ENCODE measurements around the gene ANXA4. TPM values are rescaled to one million over a fixed set of nuclear protein-coding genes. Genes with fewer than 3 reads are reported as not detected.

ANXA4 gene
- total RNA-seq, 1 donor from 2014 or later, result 63.6 TPM

DNA sequence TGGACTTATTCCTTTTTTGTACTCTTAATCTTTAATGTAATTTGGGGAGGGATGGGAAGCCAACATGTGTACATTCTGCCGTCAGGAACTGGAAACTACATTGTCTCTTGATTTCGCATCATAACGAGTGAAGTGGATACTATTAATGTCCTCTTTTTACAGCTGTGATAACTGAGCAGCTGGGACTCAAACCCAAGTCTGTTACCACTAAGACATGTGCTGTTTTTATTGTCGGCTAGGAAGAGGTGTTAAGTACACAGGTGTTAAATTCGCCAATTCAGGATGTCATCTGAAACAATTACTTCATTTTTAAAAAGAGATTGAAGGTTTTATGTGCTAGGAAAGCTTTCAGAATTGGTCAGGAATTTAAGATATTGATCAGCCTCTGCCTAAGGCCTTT is 94.4 kb downstream of the ANXA4 start:
- TF ChIP-seq POLR2AphosphoS5 (IDR thresholded peaks at IDR 0.05; ENCODE audit: insufficient read depth in 1 of 2, low read depth in 1 of 2), result no peak
- TF ChIP-seq CTCF (IDR thresholded peaks at IDR 0.05), result no peak
- no peak for TF ChIP-seq POLR2A (IDR thresholded peaks at IDR 0.05)
- Histone ChIP-seq H3K27ac (no peak overlapping the region), H3K9me3 (no peaks in the 10 kb centered on the region), H3K4me3 (no peak overlapping the region), H3K4me1 (peaks cover 38% of the 10 kb centered on the region), H3K36me3 (no peaks in the 10 kb centered on the region), H3K27me3 (no peaks in the 10 kb centered on the region)
- DNase-seq (ENCODE audit: extremely low spot score in 2 of 2), result no peak
- intact Hi-C loops (cut with DNase I), result no loop called here

DNA sequence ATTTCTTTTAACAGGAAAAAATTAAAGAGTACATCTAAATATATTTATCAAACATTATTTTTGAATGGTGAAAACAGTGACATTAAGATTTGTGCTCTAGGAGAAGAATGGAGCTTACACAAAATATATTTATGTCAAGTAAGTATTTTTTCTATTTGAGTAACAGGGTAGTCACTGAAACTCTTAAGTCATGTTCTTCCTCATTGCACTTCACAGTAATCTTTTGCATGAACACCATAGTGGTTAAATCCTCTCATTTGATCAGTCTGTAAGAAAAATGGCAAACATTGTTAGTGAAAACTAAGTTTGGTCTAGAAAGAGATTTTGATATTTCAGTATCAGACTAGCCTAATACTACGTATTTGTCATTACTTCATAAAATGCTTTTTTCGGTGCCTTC is 95.6 kb downstream of the ANXA4 start:
- intact Hi-C loops (cut with DNase I), result no loop called here
- peaks cover 26% of the 10 kb centered on the region for H3K4me1 ChIP-seq
- no peak for TF ChIP-seq POLR2AphosphoS5 (IDR thresholded peaks at IDR 0.05; ENCODE audit: insufficient read depth in 1 of 2, low read depth in 1 of 2)
- TF ChIP-seq CTCF (IDR thresholded peaks at IDR 0.05), result no peak
- TF ChIP-seq POLR2A (IDR thresholded peaks at IDR 0.05), result no peak
- H3K9me3 ChIP-seq, result no peaks in the 10 kb centered on the region
- H3K27me3 ChIP-seq, result no peaks in the 10 kb centered on the region
- no peaks in the 10 kb centered on the region for H3K36me3 ChIP-seq
- no peak overlapping the region for H3K27ac ChIP-seq
- no peak overlapping the region for H3K4me3 ChIP-seq
- no peak for DNase-seq (ENCODE audit: extremely low spot score in 2 of 2)

- intact Hi-C loops (cut with DNase I), result no loop called here
- H3K36me3 ChIP-seq, result peaks cover 0 to 9% of the 10 kb centered on the region in 2 donors
- TF ChIP-seq CTCF (IDR thresholded peaks at IDR 0.05) (no peak), POLR2A (IDR thresholded peaks at IDR 0.05) (no peak), POLR2AphosphoS5 (IDR thresholded peaks at IDR 0.05; ENCODE audit: insufficient read depth in 1 of 2, low read depth in 1 of 2) (no peak)
- H3K27ac ChIP-seq, result no peak overlapping the region
- no peak for DNase-seq (ENCODE audit: extremely low spot score in 2 of 2)
- no peak overlapping the region for H3K4me3 ChIP-seq
- H3K9me3 ChIP-seq, result no peaks in the 10 kb centered on the region
- H3K27me3 ChIP-seq, result no peaks in the 10 kb centered on the region
- H3K4me1 ChIP-seq, result no peaks in the 10 kb centered on the region
Observed at GRCh38 chr2:69843993-69844392, 102.1 kb downstream of the ANXA4 start.

DNA sequence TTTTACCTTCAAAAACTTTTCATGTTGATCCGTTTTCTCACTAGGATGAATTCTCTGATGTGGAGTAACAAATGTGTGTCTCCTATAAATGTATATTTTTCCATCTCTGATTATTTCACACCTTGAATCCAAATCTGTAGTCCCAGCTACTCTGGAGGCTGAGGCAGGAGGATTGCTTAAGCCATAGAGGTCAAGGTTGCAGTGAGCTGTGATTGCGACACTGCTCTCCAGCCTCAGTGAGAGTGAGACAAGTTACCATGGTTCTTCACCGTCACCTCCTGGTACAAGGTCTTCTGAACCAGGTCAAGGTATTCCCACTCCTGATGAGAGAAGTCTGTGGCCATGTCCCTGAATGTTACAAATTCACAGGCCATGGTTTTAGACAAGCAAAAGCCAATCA is 102.6 kb downstream of the ANXA4 start:
- no peaks in the 10 kb centered on the region for H3K9me3 ChIP-seq
- intact Hi-C loops (cut with DNase I), result no loop called here
- no peak for DNase-seq (ENCODE audit: extremely low spot score in 2 of 2)
- no peak overlapping the region for H3K4me3 ChIP-seq
- peaks cover 0 to 9% of the 10 kb centered on the region in 2 donors for H3K36me3 ChIP-seq
- H3K4me1 ChIP-seq, result no peaks in the 10 kb centered on the region
- TF ChIP-seq POLR2AphosphoS5 (IDR thresholded peaks at IDR 0.05; ENCODE audit: insufficient read depth in 1 of 2, low read depth in 1 of 2), result no peak
- H3K27me3 ChIP-seq, result no peaks in the 10 kb centered on the region
- H3K27ac ChIP-seq, result no peak overlapping the region

GRCh38 chr2:69846182-69847067 is 104.5 kb downstream of the ANXA4 start:
- DNase-seq (ENCODE audit: extremely low spot score in 2 of 2), result no peak
- intact Hi-C loops (cut with DNase I), result no loop called here
- no peaks in the 10 kb centered on the region for H3K9me3 ChIP-seq
- no peak for TF ChIP-seq POLR2A (IDR thresholded peaks at IDR 0.05)
- no peak for TF ChIP-seq CTCF (IDR thresholded peaks at IDR 0.05)
- no peak for TF ChIP-seq POLR2AphosphoS5 (IDR thresholded peaks at IDR 0.05; ENCODE audit: insufficient read depth in 1 of 2, low read depth in 1 of 2)
- no peaks in the 10 kb centered on the region for H3K27me3 ChIP-seq
- no peaks in the 10 kb centered on the region for H3K4me1 ChIP-seq
- no peak overlapping the region for H3K27ac ChIP-seq
- H3K4me3 ChIP-seq, result no peak overlapping the region
- H3K36me3 ChIP-seq, result peaks cover 0 to 16% of the 10 kb centered on the region in 2 donors

Measured in vagina (tissue), 2 donors.